K562 (cell line): ENCODE measurements around the gene MYRFL. TPM values are rescaled to one million over a fixed set of nuclear protein-coding genes. Genes with fewer than 3 reads are reported as not detected.

Experiments used
- ATAC-seq: fragments of 200-7000 bp; cut with Tn5 transposase; 3 replicates; pipeline ENCODE4 v1.9.1; 2020; ENCODE audit warnings: moderate library complexity
- BruUV-seq: library from RNA; stranded (reverse); fragments of 400-500 nt; replicated peaks from 2 replicates; lab custom pipeline; 2021; lab: Mats Ljungman, UMichigan
- CTCF ChIA-PET: fragments of 300-600 bp; formaldehyde crosslinking; extraction: SDS; loops from one replicate; lab custom pipeline; 2021; ENCODE audit warnings: low intra/inter-chr PET ratio; lab: Yijun Ruan, JAX
- POLR2A ChIA-PET: fragments of 300-600, 350-650 bp; sonication (Branson Sonifier 250); formaldehyde crosslinking; extraction: SDS; loops from one replicate; lab custom pipeline; 2021; ENCODE audit warnings: antibody characterized with exemption, inconsistent platforms; lab: Yijun Ruan, JAX
- DNase-seq, 4 experiments: peaks; one replicate each; pipeline versions ENCODE4 v3.0.0 to v3.0.0-alpha.2; 2011 to 2018; ENCODE audit warnings: low spot score in 3 of 4, mixed read lengths in 3 of 4; ENCODE audit errors: extremely low read depth in 1 of 4
- FAIRE-seq: peaks from 2 replicates; lab custom pipeline; 2011; peaks lifted over from hg19 to GRCh38; lab: Jason Lieb, UNC
- H2AFZ ChIP-seq: 2 replicates; pipeline ENCODE4 v1.6.0; 2011; ENCODE audit warnings: low read depth, low read length, control low read depth, inconsistent platforms
- H3K27ac ChIP-seq: fragments of 200-600 bp; 3 replicates; pipeline ENCODE4 v1.8.0; 2011; ENCODE audit warnings: low read depth, mild to moderate bottlenecking, control low read depth, inconsistent platforms, low read length, moderate library complexity, mixed read lengths; ENCODE audit errors: extremely low read depth
- H3K27me3 ChIP-seq, 2 experiments: fragments of 300-600 bp in 1 of 2; 2 replicates in 1 of 2; 3 replicates in 1 of 2; pipeline versions ENCODE4 v1.6.0 to v1.8.0; 2011; ENCODE audit warnings: inconsistent platforms in 2 of 2, low read length in 2 of 2, mild to moderate bottlenecking in 1 of 2, mixed read lengths in 1 of 2, moderate library complexity in 1 of 2; ENCODE audit not compliant: control insufficient read depth in 2 of 2, insufficient read depth in 2 of 2
- H3K36me3 ChIP-seq: fragments of 300-600 bp; 3 replicates; pipeline ENCODE4 v1.8.0; 2011; ENCODE audit warnings: mild to moderate bottlenecking, low read length, inconsistent platforms; ENCODE audit not compliant: control insufficient read depth, insufficient read depth
- H3K4me1 ChIP-seq, 2 experiments: fragments of 200-600 bp in 1 of 2; replicated peaks in 1 of 2; 2 replicates in 1 of 2; 3 replicates in 1 of 2; pipeline versions ENCODE4 v1.5.1 to v1.8.0; 2011; ENCODE audit warnings: inconsistent platforms in 2 of 2, low read length in 2 of 2, mild to moderate bottlenecking in 1 of 2, mixed read lengths in 1 of 2, moderate library complexity in 1 of 2; ENCODE audit not compliant: control insufficient read depth in 2 of 2, insufficient read depth in 2 of 2
- H3K4me2 ChIP-seq: 2 replicates; pipeline ENCODE4 v1.6.1; 2011; ENCODE audit warnings: low read length, control low read depth, inconsistent platforms, mixed read lengths; ENCODE audit not compliant: insufficient read depth
- H3K4me3 ChIP-seq: fragments of 200-600 bp; sonication (generic), shearing (Covaris generic); 2 replicates; pipeline ENCODE4 v1.5.1; 2016; ENCODE audit warnings: control low read depth, inconsistent platforms
- H3K79me2 ChIP-seq: fragments of 200-600 bp; 3 replicates; pipeline ENCODE4 v1.8.0; 2011; ENCODE audit warnings: low read length, inconsistent platforms; ENCODE audit not compliant: control insufficient read depth, insufficient read depth
- H3K9ac ChIP-seq, 2 experiments: 2 replicates each; pipeline versions ENCODE4 v1.6.0 to v1.6.1; 2011; ENCODE audit warnings: low read depth in 2 of 2, low read length in 2 of 2, control low read depth in 1 of 2, inconsistent platforms in 1 of 2, mild to moderate bottlenecking in 1 of 2, mixed read lengths in 1 of 2; ENCODE audit not compliant: insufficient read depth in 1 of 2
- H3K9me1 ChIP-seq: one replicate; pipeline ENCODE4 v1.6.0; 2011; ENCODE audit warnings: inconsistent platforms, mild to moderate bottlenecking, low read length, moderate library complexity; ENCODE audit not compliant: control insufficient read depth, insufficient read depth
- H3K9me3 ChIP-seq: replicated peaks from 2 replicates; pipeline ENCODE4 v1.5.1; 2011; ENCODE audit warnings: low read depth, low read length, inconsistent platforms; ENCODE audit not compliant: control insufficient read depth, insufficient read depth
- H4K20me1 ChIP-seq: replicated peaks from 2 replicates; pipeline ENCODE4 v1.6.1; 2011; ENCODE audit warnings: low read length, inconsistent platforms, mixed read lengths; ENCODE audit not compliant: control insufficient read depth, insufficient read depth
- ARID4B ChIP-seq: sonication (generic); formaldehyde crosslinking; IDR thresholded peaks from 2 replicates; pipeline ENCODE4 v1.8.0; 2022; ENCODE audit warnings: mild to moderate bottlenecking, missing genetic modification reagents
- BHLHE40 ChIP-seq: IDR thresholded peaks from 2 replicates; pipeline ENCODE4 v1.6.1; 2011; ENCODE audit warnings: low read length, improper control_type of control experiment
- CTCFL ChIP-seq: IDR thresholded peaks from 2 replicates; pipeline ENCODE4 v1.6.1; 2011; ENCODE audit warnings: borderline replicate concordance, low read depth, mild to moderate bottlenecking, moderate library complexity, low read length; ENCODE audit not compliant: insufficient read depth, poor library complexity, severe bottlenecking
- EP300 ChIP-seq: IDR thresholded peaks from 2 replicates; pipeline ENCODE4 v1.6.1; 2012; ENCODE audit warnings: low read length, improper control_type of control experiment
- FOXM1 ChIP-seq, 2 experiments: fragments of 450-650 bp in 1 of 2; sonication (generic) in 1 of 2; formaldehyde crosslinking in 1 of 2; IDR thresholded peaks; 2 replicates each; pipeline versions ENCODE4 v1.6.1 to v1.9.0; 2017 to 2022; ENCODE audit warnings: low read depth in 2 of 2, mild to moderate bottlenecking in 2 of 2, missing genetic modification reagents in 1 of 2, moderate library complexity in 1 of 2
- GTF2A2 ChIP-seq: IDR thresholded peaks from 2 replicates; pipeline ENCODE4 v1.6.1; 2016; ENCODE audit warnings: mild to moderate bottlenecking, missing genetic modification characterization, missing compliant biosample characterization
- HDGF ChIP-seq: fragments of 450-650 bp; IDR thresholded peaks from 2 replicates; pipeline ENCODE4 v1.6.1; 2016
- HMG20A ChIP-seq: fragments of 450-650 bp; formaldehyde crosslinking; conservative IDR thresholded peaks from 2 replicates; pipeline ENCODE4 v1.4.0; 2020; ENCODE audit warnings: mild to moderate bottlenecking, mixed read lengths
- STAG1 ChIP-seq: sonication (generic); formaldehyde crosslinking; IDR thresholded peaks from 2 replicates; pipeline ENCODE4 v1.5.0; 2020; ENCODE audit warnings: missing genetic modification reagents, borderline replicate concordance
- TAF9B ChIP-seq: fragments of 450-650 bp; IDR thresholded peaks from 2 replicates; pipeline ENCODE4 v1.6.1; 2018; ENCODE audit warnings: mild to moderate bottlenecking; ENCODE audit not compliant: partially characterized antibody
- TGIF2 ChIP-seq: sonication (generic); formaldehyde crosslinking; IDR thresholded peaks from 2 replicates; pipeline ENCODE4 v1.8.1; 2022; ENCODE audit warnings: mild to moderate bottlenecking, missing genetic modification reagents, moderate library complexity
- ZNF507 ChIP-seq: conservative IDR thresholded peaks from 2 replicates; pipeline ENCODE4 v1.6.1; 2017; ENCODE audit warnings: missing genetic modification characterization, missing compliant biosample characterization
- ZNF76 ChIP-seq: fragments of 250-450 bp; sonication (Bioruptor Pico); IDR thresholded peaks from 2 replicates; pipeline ENCODE4 v1.4.0; 2020; ENCODE audit warnings: mild to moderate bottlenecking, moderate library complexity, borderline replicate concordance
- WGBS: fragments of 100-300 bp; shearing (Covaris generic); methylation state at CpG from one replicate; pipeline ENCODE4 v1.1.6; 2016; ENCODE audit warnings: low coverage, mixed read lengths; ENCODE audit not compliant: insufficient coverage; ENCODE audit errors: missing lambda C conversion rate; 5-methylcytosine and 5-hydroxymethylcytosine counted together
- in situ Hi-C: fragments of 300-500 bp; cut with MboI; formaldehyde crosslinking; loops from 4 replicates; pipeline ENCODE4 v1.15.0; 2018; ENCODE audit warnings: inconsistent platforms, mixed read lengths
- intact Hi-C: fragments of 100-400 bp; cut with micrococcal nuclease; formaldehyde crosslinking; loops from 2 replicates; pipeline ENCODE4 v1.14.2; 2022
- polyA plus RNA-seq, 8 experiments: library from polyadenylated mRNA; depleted of rRNA in 4 of 8; stranded (reverse) in 5 of 8; unstranded in 3 of 8; fragments of >200 nt; fragmentation: Nextera tagmentation in 2 of 8; fragmentation: Illumina TruSeq in 1 of 8; extraction: Ambion mirVana in 2 of 8; extraction: Trizol in 1 of 8; gene quantifications; 2 replicates each; pipeline versions ENCODE4 v1.2.1 to v1.2.3, GENCODE V29; 2011 to 2014; ENCODE audit warnings: inconsistent platforms in 1 of 8, missing spikeins in 1 of 8
- total RNA-seq, 7 experiments: library from RNA; depleted of rRNA in 6 of 7; stranded (reverse); fragments of >200 nt in 6 of 7; fragmentation: Illumina TruSeq in 2 of 7; extraction: Trizol in 2 of 7; gene quantifications; 2 replicates each; pipeline versions ENCODE4 v1.2.1 to v1.2.3, GENCODE V29; 2011 to 2021; ENCODE audit warnings: low replicate concordance in 1 of 7
- TF ChIP-seq, protein P1 (sequence below): fragments of 450-650 bp; IDR thresholded peaks from 2 replicates; pipeline ENCODE4 v1.7.0; 2016; ENCODE audit warnings: borderline replicate concordance

Gene MYRFL
- total and polyA plus RNA-seq, 9 of the 15 experiments (the other 6 are each of a cell fraction or from before 2014, with no cell fraction given): not detected

- TF ChIP-seq, protein P1, sequence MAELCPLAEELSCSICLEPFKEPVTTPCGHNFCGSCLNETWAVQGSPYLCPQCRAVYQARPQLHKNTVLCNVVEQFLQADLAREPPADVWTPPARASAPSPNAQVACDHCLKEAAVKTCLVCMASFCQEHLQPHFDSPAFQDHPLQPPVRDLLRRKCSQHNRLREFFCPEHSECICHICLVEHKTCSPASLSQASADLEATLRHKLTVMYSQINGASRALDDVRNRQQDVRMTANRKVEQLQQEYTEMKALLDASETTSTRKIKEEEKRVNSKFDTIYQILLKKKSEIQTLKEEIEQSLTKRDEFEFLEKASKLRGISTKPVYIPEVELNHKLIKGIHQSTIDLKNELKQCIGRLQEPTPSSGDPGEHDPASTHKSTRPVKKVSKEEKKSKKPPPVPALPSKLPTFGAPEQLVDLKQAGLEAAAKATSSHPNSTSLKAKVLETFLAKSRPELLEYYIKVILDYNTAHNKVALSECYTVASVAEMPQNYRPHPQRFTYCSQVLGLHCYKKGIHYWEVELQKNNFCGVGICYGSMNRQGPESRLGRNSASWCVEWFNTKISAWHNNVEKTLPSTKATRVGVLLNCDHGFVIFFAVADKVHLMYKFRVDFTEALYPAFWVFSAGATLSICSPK: no peak
- TF ChIP-seq ZNF507 (no peak), TGIF2 (CRISPR knock-in tag) (no peak), HDGF (no peak), CTCFL (no peak), EP300 (no peak), ZNF76 (CRISPR knock-in tag) (no peak), STAG1 (no peak)
Observed at GRCh38 chr12:69828897-69829296, 3.9 kb downstream of the MYRFL start (continued).

DNA sequence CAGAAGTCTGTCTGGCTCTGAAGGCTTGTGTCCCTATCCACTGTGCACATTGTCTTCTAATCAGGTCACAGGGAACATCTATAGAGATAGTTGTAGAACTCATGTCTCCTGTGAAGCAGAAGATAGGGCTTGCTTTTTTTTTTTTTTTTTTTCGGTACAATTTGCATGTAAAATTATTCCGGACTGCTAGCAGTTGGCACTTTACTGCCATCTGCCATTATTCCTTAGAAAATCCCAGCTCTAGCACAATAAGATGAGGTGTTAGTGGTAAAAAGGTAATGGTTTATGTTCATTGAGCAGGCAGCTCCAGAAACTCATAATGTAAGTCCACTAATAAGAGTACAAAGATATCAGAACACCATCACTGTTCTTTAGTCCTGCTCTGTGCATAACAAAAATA, 8.7 kb downstream of the MYRFL start:
- no peaks in the 10 kb centered on the region; a peak in 1 of 5 replicates for H3K4me1 ChIP-seq
- no peaks in the 10 kb centered on the region for H3K79me2 ChIP-seq
- POLR2A ChIA-PET: no interaction called here
- BruUV-seq: no TSS peak
- no peak overlapping the region for H2AFZ ChIP-seq
- FAIRE-seq: no peak
- in situ Hi-C loops (no loop called here), intact Hi-C loops (no loop called here)
- no peaks in the 10 kb centered on the region for H3K9me3 ChIP-seq
- no CpG with 5 or more reads among the region's 2 CpGs for WGBS
- no peaks in the 10 kb centered on the region for H3K36me3 ChIP-seq
- H4K20me1 ChIP-seq: no peaks in the 10 kb centered on the region
- H3K4me2 ChIP-seq: no peak overlapping the region
- H3K9ac ChIP-seq: no peak overlapping the region
- CTCF ChIA-PET: no interaction called here
- H3K4me3 ChIP-seq: no peak overlapping the region
- DNase-seq: no peak
- H3K27ac ChIP-seq: no peak overlapping the region
- no peaks in the 10 kb centered on the region for H3K9me1 ChIP-seq
- peaks cover 9 to 11% of the 10 kb centered on the region in 2 experiments for H3K27me3 ChIP-seq
- ATAC-seq: no peak
- no peak for TF ChIP-seq ARID4B
- no peak for TF ChIP-seq FOXM1 (IDR thresholded peaks at IDR 0.05; ENCODE audit: low read depth)
- TF ChIP-seq FOXM1 (CRISPR knock-in tag; IDR thresholded peaks at IDR 0.05; ENCODE audit: low read depth): no peak
- TF ChIP-seq GTF2A2 (tag): no peak
- TF ChIP-seq TAF9B: no peak
- no peak for TF ChIP-seq HMG20A (CRISPR knock-in tag)
- TF ChIP-seq BHLHE40: no peak
